B cell (primary cell): ENCODE measurements around the gene LSM4. TPM values are rescaled to one million over a fixed set of nuclear protein-coding genes. Genes with fewer than 3 reads are reported as not detected.

Experiments used
- ATAC-seq: fragments of 200-7000 bp; cut with Tn5 transposase; one replicate; pipeline ENCODE4 v1.10.0; 2021; ENCODE audit warnings: low read depth, mild to moderate bottlenecking, moderate number of reproducible peaks, moderate library complexity
- CTCF ChIA-PET: fragments of 350-600 bp; sonication (Branson Sonifier 250); formaldehyde crosslinking; loops from one replicate; lab custom pipeline; 2021; ENCODE audit warnings: antibody characterized with exemption, inconsistent platforms; lab: Charles Lee
- POLR2A ChIA-PET: fragments of 350-600 bp; sonication (Branson Sonifier 250); formaldehyde crosslinking; loops from one replicate; lab custom pipeline; 2021; ENCODE audit warnings: antibody characterized with exemption; lab: Charles Lee
- DNase-seq: peaks from one replicate; pipeline ENCODE4 v3.0.0; 2013
- H2AFZ ChIP-seq: 2 replicates; pipeline ENCODE4 v1.6.1; 2012; ENCODE audit warnings: mild to moderate bottlenecking, low read depth, low read length; ENCODE audit not compliant: insufficient read depth, poor library complexity, severe bottlenecking
- H3K27ac ChIP-seq, 2 donors: 1 replicate in 1 of 2; 2 replicates in 1 of 2; pipeline ENCODE4 v1.5.1; 2012 to 2013; ENCODE audit warnings: low read length in 2 of 2, mild to moderate bottlenecking in 2 of 2, moderate library complexity in 1 of 2
- H3K27me3 ChIP-seq, 4 experiments: fragments of 200-600 bp in 1 of 4; sonication (generic) in 1 of 4; replicated peaks in 1 of 4; 1 replicate in 2 of 4; 2 replicates in 2 of 4; pipeline versions ENCODE4 v1.6.1 to v1.7.0; 2013 to 2016; ENCODE audit warnings: low read length in 3 of 4, mild to moderate bottlenecking in 2 of 4, mixed read lengths in 1 of 4, moderate library complexity in 1 of 4; ENCODE audit not compliant: insufficient read depth in 4 of 4, control insufficient read depth in 3 of 4; ENCODE audit errors: control extremely low read depth in 1 of 4
- H3K36me3 ChIP-seq, 2 experiments: replicated peaks in 1 of 2; 1 replicate in 1 of 2; 2 replicates in 1 of 2; pipeline versions ENCODE4 v1.6.1 to v1.7.1; 2013; ENCODE audit warnings: low read length in 1 of 2; ENCODE audit not compliant: insufficient read depth in 2 of 2, control insufficient read depth in 1 of 2; ENCODE audit errors: control extremely low read depth in 1 of 2, extremely low read depth in 1 of 2
- H3K4me1 ChIP-seq, 2 donors: fragments of 200-600 bp in 1 of 2; sonication (generic) in 1 of 2; 1 replicate in 1 of 2; 2 replicates in 1 of 2; pipeline versions ENCODE4 v1.5.1 to v1.6.1; 2013 to 2017; ENCODE audit warnings: low read length in 2 of 2; ENCODE audit not compliant: control insufficient read depth in 2 of 2, insufficient read depth in 2 of 2
- H3K4me2 ChIP-seq: replicated peaks from 2 replicates; pipeline ENCODE3; 2012; ENCODE audit warnings: mild to moderate bottlenecking, low read depth, low read length; ENCODE audit not compliant: poor library complexity, severe bottlenecking
- H3K4me3 ChIP-seq, 5 experiments: fragments of 200-600 bp in 1 of 5; sonication (generic) in 1 of 5; 1 replicate in 3 of 5; 2 replicates in 2 of 5; pipeline versions ENCODE4 v1.5.1 to v1.7.0; 2011 to 2016; ENCODE audit warnings: low read length in 4 of 5, mild to moderate bottlenecking in 4 of 5, low read depth in 2 of 5, control low read depth in 1 of 5, moderate library complexity in 1 of 5; ENCODE audit not compliant: insufficient read depth in 1 of 5; ENCODE audit errors: control extremely low read depth in 1 of 5, extremely low read depth in 1 of 5
- H3K79me2 ChIP-seq: fragments of 200-600 bp; sonication (generic); one replicate; pipeline ENCODE4 v1.6.0; 2016; ENCODE audit warnings: low read length; ENCODE audit not compliant: control insufficient read depth, insufficient read depth
- H3K9ac ChIP-seq: fragments of 200-600 bp; sonication (generic); 2 replicates; pipeline ENCODE4 v1.6.1; 2017; ENCODE audit warnings: mild to moderate bottlenecking, low read length, moderate library complexity
- H3K9me3 ChIP-seq, 3 donors: one replicate each; pipeline versions ENCODE4 v1.6.1 to v1.7.1; 2013; ENCODE audit warnings: low read length in 2 of 3; ENCODE audit not compliant: control insufficient read depth in 2 of 3, insufficient read depth in 1 of 3; ENCODE audit errors: control extremely low read depth in 1 of 3
- H4K20me1 ChIP-seq: 2 replicates; pipeline ENCODE4 v1.6.0; 2012; ENCODE audit warnings: mild to moderate bottlenecking, low read length; ENCODE audit not compliant: insufficient read depth, control insufficient read depth, poor library complexity, severe bottlenecking
- H3K27ac Mint-ChIP-seq: one replicate; pipeline ENCODE4 v1.8.0; 2021; ENCODE audit warnings: mixed read lengths
- H3K27me3 Mint-ChIP-seq: one replicate; pipeline ENCODE4 v1.8.0; 2021; ENCODE audit warnings: mixed read lengths
- H3K4me1 Mint-ChIP-seq: one replicate; pipeline ENCODE4 v1.8.0; 2021; ENCODE audit warnings: mixed read lengths
- H3K4me3 Mint-ChIP-seq: one replicate; pipeline ENCODE4 v1.8.0; 2021; ENCODE audit warnings: mixed read lengths
- H3K9me3 Mint-ChIP-seq: one replicate; pipeline ENCODE4 v1.8.0; 2022; ENCODE audit warnings: mixed read lengths; ENCODE audit not compliant: insufficient read depth
- CTCF ChIP-seq: fragments of 200-600 bp; IDR thresholded peaks from one replicate; pipeline ENCODE4 v1.8.0; 2022; ENCODE audit warnings: antibody characterized with exemption, mild to moderate bottlenecking
- EZH2 ChIP-seq: IDR thresholded peaks from 2 replicates; pipeline ENCODE4 v1.6.1; 2012; ENCODE audit warnings: borderline replicate concordance, low read depth, mild to moderate bottlenecking, moderate library complexity, low read length; ENCODE audit not compliant: insufficient read depth, poor library complexity, severe bottlenecking
- whole genome bisulfite sequencing: methylation state at CpG from one replicate; pipeline ENCODE4 v1.1.5; 2013; ENCODE audit warnings: missing lambda C conversion rate; ENCODE audit not compliant: insufficient coverage; 5-methylcytosine and 5-hydroxymethylcytosine counted together
- intact Hi-C: fragments of 100-400 bp; cut with micrococcal nuclease; formaldehyde crosslinking; loops from one replicate; pipeline ENCODE4 v1.10.0; 2022
- polyA plus RNA-seq: library from polyadenylated mRNA; depleted of rRNA; stranded (reverse); fragments of >200 nt; gene quantifications from 2 replicates; pipeline ENCODE4 v1.2.3, GENCODE V29; 2012
- total RNA-seq, 2 donors: library from RNA; stranded (reverse); fragments of 120-200 nt in 1 of 2; gene quantifications; 1 replicate in 1 of 2; 2 replicates in 1 of 2; pipeline versions ENCODE4 v1.2.3 to v1.2.4, GENCODE V29; 2013 to 2022

LSM4 gene
- total and polyA plus RNA-seq, 2 donors (not counting 1 experiment from before 2014, with no cell fraction given), result 66.3 to 86.1 TPM

- POLR2A ChIA-PET, result interaction anchor here (0.6 kb wide), 2 partner anchors 43 to 66 kb away, joined by 3 to 4 read pairs; no protein-coding TSS in a partner anchor
Measured at GRCh38 chr19:18312092-18312534, 10.8 kb downstream of the LSM4 start.

More at GRCh38 chr19:18312092-18312534, 10.8 kb downstream of the LSM4 start:
- H3K27ac Mint-ChIP-seq, result no peak overlapping the region
- WGBS, result 98% methylated on average over 10 of the region's 11 CpGs
- ATAC-seq (no peak), DNase-seq (no peak)
- H3K27me3 Mint-ChIP-seq, result no peaks in the 10 kb centered on the region
- H3K27ac ChIP-seq, result no peak overlapping the region
- no peaks in the 10 kb centered on the region for H4K20me1 ChIP-seq
- no peaks in the 10 kb centered on the region for H3K27me3 ChIP-seq
- H2AFZ ChIP-seq, result no peak overlapping the region
- peaks cover 9 to 31% of the 10 kb centered on the region in 2 donors for H3K4me1 ChIP-seq
- H3K9me3 Mint-ChIP-seq, result no peaks in the 10 kb centered on the region
- H3K4me3 ChIP-seq, result no peak overlapping the region
- H3K4me2 ChIP-seq, result no peak overlapping the region
- no peak overlapping the region for H3K4me3 Mint-ChIP-seq
- CTCF ChIA-PET, result interaction anchor here (2.3 kb wide), 1 partner anchor 32 kb away, joined by 9 read pairs; no protein-coding TSS in a partner anchor
- no peak for TF ChIP-seq CTCF
- TF ChIP-seq EZH2, result no peak
- H3K36me3 ChIP-seq, result peaks cover 0 to 38% of the 10 kb centered on the region in 2 experiments
- H3K4me1 Mint-ChIP-seq, result peaks cover 23% of the 10 kb centered on the region
- H3K79me2 ChIP-seq, result peaks cover 21% of the 10 kb centered on the region
- no peaks in the 10 kb centered on the region for H3K9me3 ChIP-seq
- intact Hi-C loops, result no loop called here
- no peak overlapping the region for H3K9ac ChIP-seq
